ENCODE results near the gene SIPA1L3.

SIPA1L3 gene

DNA sequence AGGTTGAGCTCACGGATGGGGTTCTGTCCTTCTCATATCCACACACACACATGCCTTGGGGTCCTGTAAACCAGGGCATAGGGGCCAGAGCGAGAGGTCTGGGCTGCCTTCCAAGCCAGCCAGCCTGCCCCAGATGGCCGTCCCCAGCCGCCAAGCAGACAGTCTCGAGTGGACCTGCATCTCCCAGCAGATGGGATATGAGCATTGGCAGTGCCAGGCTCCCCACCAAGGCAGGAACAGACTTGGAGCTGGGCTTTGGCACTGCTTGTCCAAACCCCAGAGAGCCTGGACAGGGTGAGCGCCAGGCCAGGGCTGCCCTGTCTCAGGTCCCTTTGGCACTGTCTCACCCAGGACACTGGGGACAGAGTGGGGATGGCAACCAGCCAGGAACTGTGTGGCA, 186.6 kb downstream of the SIPA1L3 start:
- no peak for TF ChIP-seq SNAI2 (CRISPR knock-in tag; IDR thresholded peaks at IDR 0.05)
- peak; percentile 81 for TF ChIP-seq TCF4 (CRISPR knock-in tag; IDR thresholded peaks at IDR 0.05; ENCODE audit: borderline replicate concordance)
- no peak for TF ChIP-seq ZNF565 (CRISPR knock-in tag; conservative IDR thresholded peaks at IDR 0.05; ENCODE audit: low read depth)
- peak; percentile 35; the same call in 1 of the 2 replicates for TF ChIP-seq TSHZ2 (CRISPR knock-in tag; IDR thresholded peaks at IDR 0.05)
- peak; percentile 33; the same call in 1 of the 3 replicates for ATAC-seq

DNA sequence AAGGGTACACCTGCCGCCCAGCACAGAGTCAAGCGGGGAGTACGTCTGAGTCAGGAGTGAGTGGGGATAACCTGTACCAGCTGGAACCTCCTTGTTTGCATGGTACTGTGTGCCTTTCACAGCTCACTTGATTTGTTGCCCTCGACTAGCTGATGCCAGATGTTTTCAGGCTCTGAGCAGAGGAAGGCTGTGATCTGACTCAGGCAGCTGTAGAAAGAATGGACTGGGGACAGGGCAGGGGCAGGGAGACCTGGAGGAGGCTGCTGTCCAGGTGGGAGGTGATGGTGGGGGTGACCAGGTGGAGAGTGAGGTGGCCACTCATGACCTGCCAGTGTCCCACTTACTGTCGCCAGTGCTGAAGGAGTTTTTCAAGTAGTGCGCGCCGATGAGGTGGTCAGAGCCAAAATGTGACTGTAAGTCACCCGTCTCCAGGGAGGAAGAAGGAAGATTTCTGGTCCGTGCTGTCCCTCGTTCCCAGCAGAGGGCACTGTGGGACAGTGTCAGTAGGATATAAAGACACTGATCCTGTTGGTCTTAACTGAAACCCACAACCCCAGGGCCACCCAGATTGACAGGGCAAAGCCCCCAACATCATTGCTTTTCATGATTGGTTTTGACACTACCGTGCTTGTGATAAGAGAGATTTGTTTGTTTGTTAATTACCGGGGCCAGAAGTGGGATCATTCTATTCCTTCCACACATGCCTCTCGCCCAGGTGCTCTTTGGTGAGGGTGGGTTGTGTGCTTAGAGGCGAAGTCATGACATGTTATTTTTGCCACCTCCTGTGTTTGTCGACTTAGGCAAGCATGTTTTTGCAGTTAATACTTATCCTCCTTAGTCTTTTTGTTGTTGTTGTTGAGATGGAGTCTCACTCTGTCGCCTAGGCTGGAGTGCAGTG, 188.7 kb downstream of the SIPA1L3 start:
- TF ChIP-seq PATZ1 (CRISPR knock-in tag; IDR thresholded peaks at IDR 0.05; ENCODE audit: borderline replicate concordance) (no peak), ZNF565 (CRISPR knock-in tag; conservative IDR thresholded peaks at IDR 0.05; ENCODE audit: low read depth) (no peak), TOX (CRISPR knock-in tag; IDR thresholded peaks at IDR 0.05; ENCODE audit: borderline replicate concordance) (no peak), ZFP30 (CRISPR knock-in tag; IDR thresholded peaks at IDR 0.05) (no peak), ISL1 (CRISPR knock-in tag; IDR thresholded peaks at IDR 0.05) (no peak), CSDC2 (CRISPR knock-in tag; IDR thresholded peaks at IDR 0.05) (no peak), ESRRG (CRISPR knock-in tag; IDR thresholded peaks at IDR 0.05) (no peak), ZC3H10 (CRISPR knock-in tag; IDR thresholded peaks at IDR 0.05) (no peak), POU6F1 (CRISPR knock-in tag; IDR thresholded peaks at IDR 0.05; ENCODE audit: borderline replicate concordance, low read depth) (no peak), ARNTL (CRISPR knock-in tag; IDR thresholded peaks at IDR 0.05; ENCODE audit: borderline replicate concordance, low read depth) (no peak), ZFP3 (CRISPR knock-in tag; IDR thresholded peaks at IDR 0.05) (no peak), ZNF8 (CRISPR knock-in tag; IDR thresholded peaks at IDR 0.05) (no peak), BACH2 (CRISPR knock-in tag; IDR thresholded peaks at IDR 0.05; ENCODE audit: borderline replicate concordance) (no peak), TCF4 (CRISPR knock-in tag; IDR thresholded peaks at IDR 0.05; ENCODE audit: borderline replicate concordance) (no peak)
- TF ChIP-seq, protein P1, sequence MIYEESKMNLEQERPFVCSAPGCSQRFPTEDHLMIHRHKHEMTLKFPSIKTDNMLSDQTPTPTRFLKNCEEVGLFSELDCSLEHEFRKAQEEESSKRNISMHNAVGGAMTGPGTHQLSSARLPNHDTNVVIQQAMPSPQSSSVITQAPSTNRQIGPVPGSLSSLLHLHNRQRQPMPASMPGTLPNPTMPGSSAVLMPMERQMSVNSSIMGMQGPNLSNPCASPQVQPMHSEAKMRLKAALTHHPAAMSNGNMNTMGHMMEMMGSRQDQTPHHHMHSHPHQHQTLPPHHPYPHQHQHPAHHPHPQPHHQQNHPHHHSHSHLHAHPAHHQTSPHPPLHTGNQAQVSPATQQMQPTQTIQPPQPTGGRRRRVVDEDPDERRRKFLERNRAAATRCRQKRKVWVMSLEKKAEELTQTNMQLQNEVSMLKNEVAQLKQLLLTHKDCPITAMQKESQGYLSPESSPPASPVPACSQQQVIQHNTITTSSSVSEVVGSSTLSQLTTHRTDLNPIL (CRISPR knock-in tag; IDR thresholded peaks at IDR 0.05; ENCODE audit: low read depth) = no peak
- ATAC-seq = peak; percentile 91

DNA sequence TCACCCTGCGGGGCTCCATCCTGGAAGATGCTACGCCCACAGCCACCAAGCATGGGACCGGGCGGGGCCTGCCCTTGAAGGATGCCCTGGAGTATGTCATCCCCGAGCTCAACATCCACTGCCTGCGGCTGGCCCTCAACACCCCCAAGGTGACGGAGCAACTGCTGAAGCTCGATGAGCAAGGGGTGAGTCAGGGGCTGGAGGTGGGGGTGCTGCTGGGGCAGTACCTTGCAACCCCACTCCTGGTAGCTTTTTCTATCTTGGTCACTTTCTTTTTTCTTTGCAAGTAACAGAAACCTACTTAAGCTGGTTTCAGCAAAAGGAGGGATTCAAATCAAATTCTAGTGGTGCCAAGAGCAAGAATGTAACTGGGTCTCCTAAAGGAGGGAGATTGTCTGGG, 193.0 kb downstream of the SIPA1L3 start:
- ATAC-seq = no peak
- TF ChIP-seq SNAI2 (CRISPR knock-in tag; IDR thresholded peaks at IDR 0.05) (no peak), ARNTL (CRISPR knock-in tag; IDR thresholded peaks at IDR 0.05; ENCODE audit: borderline replicate concordance, low read depth) (no peak), CSRNP3 (CRISPR knock-in tag; IDR thresholded peaks at IDR 0.05) (no peak), ZNF565 (CRISPR knock-in tag; conservative IDR thresholded peaks at IDR 0.05; ENCODE audit: low read depth) (no peak), ZC3H10 (CRISPR knock-in tag; IDR thresholded peaks at IDR 0.05) (no peak), RARB (CRISPR knock-in tag; IDR thresholded peaks at IDR 0.05) (no peak), PPARA (CRISPR knock-in tag; IDR thresholded peaks at IDR 0.05; ENCODE audit: borderline replicate concordance) (no peak), ZNF8 (CRISPR knock-in tag; IDR thresholded peaks at IDR 0.05) (no peak), CSDC2 (CRISPR knock-in tag; IDR thresholded peaks at IDR 0.05) (no peak), POU6F1 (CRISPR knock-in tag; IDR thresholded peaks at IDR 0.05; ENCODE audit: borderline replicate concordance, low read depth) (no peak), PATZ1 (CRISPR knock-in tag; IDR thresholded peaks at IDR 0.05; ENCODE audit: borderline replicate concordance) (no peak), BACH2 (CRISPR knock-in tag; IDR thresholded peaks at IDR 0.05; ENCODE audit: borderline replicate concordance) (no peak), GLIS3 (CRISPR knock-in tag; IDR thresholded peaks at IDR 0.05) (no peak), ESRRG (CRISPR knock-in tag; IDR thresholded peaks at IDR 0.05) (no peak)
- TF ChIP-seq, protein P1 (CRISPR knock-in tag; IDR thresholded peaks at IDR 0.05; ENCODE audit: low read depth) = no peak
